GM04503 (cell line): ENCODE measurements around the gene PLOD2.

Experiments used
- DNase-seq: peaks from one replicate; pipeline ENCODE4 v3.0.0-alpha.2; 2012; ENCODE audit warnings: low read depth

PLOD2 gene

GRCh38 chr3:146100180-146100579 is 60.8 kb downstream of the PLOD2 start:
- no peak for DNase-seq

GRCh38 chr3:146099316-146099715 is 61.7 kb downstream of the PLOD2 start:
- DNase-seq = no peak

- no peak for DNase-seq
Measured at GRCh38 chr3:146093896-146094295, 67.1 kb downstream of the PLOD2 start.

GRCh38 chr3:146092230-146092629 is 68.8 kb downstream of the PLOD2 start:
- no peak for DNase-seq

GRCh38 chr3:146091397-146091796 is 69.6 kb downstream of the PLOD2 start:
- no peak for DNase-seq

GRCh38 chr3:146090521-146090920 is 70.5 kb downstream of the PLOD2 start:
- no peak for DNase-seq

GRCh38 chr3:146088840-146089239 is 72.1 kb downstream of the PLOD2 start:
- no peak for DNase-seq

GRCh38 chr3:146087116-146087515 is 73.9 kb downstream of the PLOD2 start:
- DNase-seq = no peak

- no peak for DNase-seq
Measured at GRCh38 chr3:146086211-146086610, 74.8 kb downstream of the PLOD2 start.

- no peak for DNase-seq
Measured at GRCh38 chr3:146085678-146086077, 75.3 kb downstream of the PLOD2 start.

GRCh38 chr3:146080578-146080977 is 80.4 kb downstream of the PLOD2 start:
- DNase-seq = no peak

GRCh38 chr3:146078031-146078430 is 83.0 kb downstream of the PLOD2 start:
- DNase-seq = no peak

- DNase-seq = no peak
Measured at GRCh38 chr3:146077181-146077580, 83.8 kb downstream of the PLOD2 start.

GRCh38 chr3:146072824-146073223 is 88.2 kb downstream of the PLOD2 start:
- DNase-seq = no peak

- no peak for DNase-seq
Measured at GRCh38 chr3:146072061-146072460, 88.9 kb downstream of the PLOD2 start.

GRCh38 chr3:146071632-146072031 is 89.4 kb downstream of the PLOD2 start:
- no peak for DNase-seq

GRCh38 chr3:146067048-146067447 is 93.9 kb downstream of the PLOD2 start:
- peak; percentile 35 for DNase-seq

GRCh38 chr3:146065573-146066006 is 95.4 kb downstream of the PLOD2 start:
- DNase-seq = peak; percentile 15

GRCh38 chr3:146058241-146058640 is 102.7 kb downstream of the PLOD2 start:
- DNase-seq = no peak

GRCh38 chr3:146052791-146053310 is 108.1 kb downstream of the PLOD2 start:
- DNase-seq = no peak

GRCh38 chr3:146052056-146052790 is 108.8 kb downstream of the PLOD2 start:
- no peak for DNase-seq

GRCh38 chr3:146050691-146051090 is 110.3 kb downstream of the PLOD2 start:
- DNase-seq = no peak

GRCh38 chr3:146047485-146047884 is 113.5 kb downstream of the PLOD2 start:
- no peak for DNase-seq

GRCh38 chr3:146044046-146044445 is 116.9 kb downstream of the PLOD2 start:
- no peak for DNase-seq
